Gastrocnemius medialis (tissue), 4 donors: ENCODE results near the gene JAML. TPM values are rescaled to one million over a fixed set of nuclear protein-coding genes. Genes with fewer than 3 reads are reported as not detected.
A peak's percentile ranks its signal among the peaks of the same experiment; 100 is the strongest.

Experiments used
- ATAC-seq, 2 donors: fragments of 150-250 bp; one replicate each; pipeline ENCODE4 v1.9.1; 2016
- DNase-seq, 2 donors: peaks; one replicate each; pipeline ENCODE4 v3.0.0-alpha.2; 2019
- H3K27ac ChIP-seq, 4 donors: fragments of 200-600 bp; sonication (generic); 1 replicate in 1 of 4; 2 replicates in 3 of 4; pipeline ENCODE4 v1.5.1; 2016 to 2018; ENCODE audit warnings: mild to moderate bottlenecking in 2 of 4, moderate library complexity in 1 of 4
- H3K27me3 ChIP-seq, 3 donors: fragments of 200-600 bp; sonication (generic) in 2 of 3; 1 replicate in 1 of 3; 2 replicates in 2 of 3; pipeline versions ENCODE4 v1.5.1 to v1.6.0; 2016 to 2019; ENCODE audit warnings: mild to moderate bottlenecking in 1 of 3, moderate library complexity in 1 of 3
- H3K36me3 ChIP-seq, 2 donors: fragments of 200-600 bp; sonication (generic) in 1 of 2; one replicate each; pipeline ENCODE4 v1.5.1; 2017 to 2018
- H3K4me1 ChIP-seq, 2 donors: fragments of 200-600 bp; sonication (generic) in 1 of 2; one replicate each; pipeline ENCODE4 v1.5.1; 2016 to 2017; ENCODE audit warnings: mild to moderate bottlenecking in 2 of 2
- H3K4me3 ChIP-seq, 4 donors: fragments of 200-600 bp; sonication (generic) in 3 of 4; 1 replicate in 1 of 4; 2 replicates in 3 of 4; pipeline ENCODE4 v1.5.1; 2016 to 2019; ENCODE audit warnings: mild to moderate bottlenecking in 2 of 4
- H3K9me3 ChIP-seq, 3 donors: fragments of 200-600 bp; sonication (generic) in 2 of 3; 1 replicate in 1 of 3; 2 replicates in 2 of 3; pipeline ENCODE4 v1.5.1; 2016 to 2019
- CTCF ChIP-seq, 5 experiments: fragments of 450-650 bp in 3 of 5; fragments of 200-600 bp in 2 of 5; sonication (generic) in 2 of 5; IDR thresholded peaks in 4 of 5; conservative IDR thresholded peaks in 1 of 5; 1 replicate in 4 of 5; 2 replicates in 1 of 5; pipeline ENCODE4 v1.5.1; 2016 to 2019; ENCODE audit warnings: antibody characterized with exemption in 5 of 5, mild to moderate bottlenecking in 3 of 5, moderate library complexity in 3 of 5
- POLR2A ChIP-seq, 2 donors: fragments of 450-650 bp; IDR thresholded peaks; one replicate each; pipeline ENCODE4 v1.6.1; 2017; ENCODE audit warnings: antibody characterized with exemption in 2 of 2, mild to moderate bottlenecking in 2 of 2, moderate library complexity in 2 of 2
- in situ Hi-C, 4 donors: fragments of 200-750 bp; cut with MboI; loops; one replicate each; pipeline versions ENCODE4 v1.15.0 to v1.8.0; 2017; ENCODE audit warnings: low sequenced_read_pairs in 4 of 4
- intact Hi-C: fragments of 100-400 bp; cut with DNase I; formaldehyde crosslinking; loops from one replicate; pipeline ENCODE4 v1.15.1; 2023; ENCODE audit warnings: low total_unique reads
- total RNA-seq, 4 donors: library from RNA; depleted of rRNA; stranded (reverse); fragments of >200 nt; gene quantifications; one replicate each; pipeline versions ENCODE4 v1.1.0 to v1.2.3, GENCODE V29; 2016

JAML gene
- total RNA-seq, 4 donors from 2014 or later: 0.82 to 1.2 (median 0.91) TPM; not detected in 1

GRCh38 chr11:118216621-118217481 is 8.0 kb downstream of the JAML start:
- intact Hi-C loops: no loop called here
- H3K27me3 ChIP-seq: peaks cover 0 to 6% (median 5%) of the 10 kb centered on the region in 3 donors
- DNase-seq: no peak
- H3K36me3 ChIP-seq: no peaks in the 10 kb centered on the region
- no peak for ATAC-seq
- H3K27ac ChIP-seq: no peak overlapping the region
- H3K4me3 ChIP-seq: no peak overlapping the region
- H3K4me1 ChIP-seq: no peaks in the 10 kb centered on the region
- H3K9me3 ChIP-seq: no peaks in the 10 kb centered on the region
- in situ Hi-C loops: no loop called here
- TF ChIP-seq POLR2A (IDR thresholded peaks at IDR 0.05) (no peak), CTCF (IDR thresholded peaks at IDR 0.05 in 4 of 5, conservative IDR thresholded peaks at IDR 0.05 in 1 of 5) (no peak)

- intact Hi-C loops: no loop called here
- H3K27me3 ChIP-seq: peaks cover 0 to 6% (median 3%) of the 10 kb centered on the region in 3 donors
- no peaks in the 10 kb centered on the region for H3K9me3 ChIP-seq
- ATAC-seq (no peak), DNase-seq (no peak)
- H3K4me1 ChIP-seq: no peaks in the 10 kb centered on the region
- in situ Hi-C loops: no loop called here
- H3K4me3 ChIP-seq: no peak overlapping the region
- TF ChIP-seq POLR2A (IDR thresholded peaks at IDR 0.05) (no peak), CTCF (IDR thresholded peaks at IDR 0.05 in 4 of 5, conservative IDR thresholded peaks at IDR 0.05 in 1 of 5) (no peak)
- no peak overlapping the region for H3K27ac ChIP-seq
- no peaks in the 10 kb centered on the region for H3K36me3 ChIP-seq
These were observed 9.0 kb downstream of the JAML start for GRCh38 chr11:118215765-118216164.

- Histone ChIP-seq H3K27me3 (peaks cover 0 to 9% (median 3%) of the 10 kb centered on the region in 3 donors), H3K27ac (no peak overlapping the region), H3K36me3 (no peaks in the 10 kb centered on the region), H3K4me1 (no peaks in the 10 kb centered on the region), H3K4me3 (no peak overlapping the region), H3K9me3 (no peaks in the 10 kb centered on the region)
- TF ChIP-seq CTCF (IDR thresholded peaks at IDR 0.05 in 4 of 5, conservative IDR thresholded peaks at IDR 0.05 in 1 of 5) (no peak), POLR2A (IDR thresholded peaks at IDR 0.05) (no peak)
- no peak for DNase-seq
- in situ Hi-C loops: no loop called here
- no peak for ATAC-seq
- intact Hi-C loops: no loop called here
These were observed 9.5 kb downstream of the JAML start for GRCh38 chr11:118215262-118215661.

- Histone ChIP-seq H3K27ac (no peak overlapping the region), H3K4me1 (no peaks in the 10 kb centered on the region), H3K9me3 (no peaks in the 10 kb centered on the region), H3K27me3 (peaks cover 0 to 9% (median 6%) of the 10 kb centered on the region in 3 donors), H3K36me3 (no peaks in the 10 kb centered on the region), H3K4me3 (no peak overlapping the region)
- intact Hi-C loops: no loop called here
- ATAC-seq: no peak
- in situ Hi-C loops: no loop called here
- TF ChIP-seq POLR2A (IDR thresholded peaks at IDR 0.05): no peak
- DNase-seq: peak in 1 of 2 donors; percentile 12
These were observed 10.4 kb downstream of the JAML start for GRCh38 chr11:118214210-118214914.

- no peaks in the 10 kb centered on the region for H3K4me1 ChIP-seq
- TF ChIP-seq CTCF (IDR thresholded peaks at IDR 0.05 in 4 of 5, conservative IDR thresholded peaks at IDR 0.05 in 1 of 5): no peak
- no peak for TF ChIP-seq POLR2A (IDR thresholded peaks at IDR 0.05)
These were observed 11.0 kb downstream of the JAML start for GRCh38 chr11:118213781-118214180.

More at GRCh38 chr11:118213781-118214180, 11.0 kb downstream of the JAML start:
- DNase-seq (no peak), ATAC-seq (no peak)
- Histone ChIP-seq H3K9me3 (no peaks in the 10 kb centered on the region), H3K27me3 (peaks cover 0 to 14% (median 10%) of the 10 kb centered on the region in 3 donors), H3K27ac (no peak overlapping the region), H3K36me3 (no peaks in the 10 kb centered on the region), H3K4me3 (no peak overlapping the region)
- intact Hi-C loops (no loop called here), in situ Hi-C loops (no loop called here)
